H1 (cell line): ENCODE data around the gene CAMTA1. TPM values are rescaled to one million over a fixed set of nuclear protein-coding genes. Genes with fewer than 3 reads are reported as not detected.

Source experiments
- CTCF ChIA-PET: fragments of 300-600 bp; sonication (Branson Sonifier 250); formaldehyde crosslinking; loops from one replicate; lab custom pipeline; 2021; ENCODE audit not compliant: partially characterized antibody; lab: Charles Lee
- POLR2A ChIA-PET: fragments of 300-600 bp; sonication (Branson Sonifier 250); formaldehyde crosslinking; loops from one replicate; lab custom pipeline; 2021; ENCODE audit warnings: inconsistent platforms; ENCODE audit not compliant: partially characterized antibody; lab: Charles Lee
- DNase-seq, 2 experiments: peaks; one replicate each; pipeline versions ENCODE4 v3.0.0 to v3.0.0-alpha.2; 2010 to 2022; ENCODE audit warnings: low spot score in 2 of 2, low read depth in 1 of 2, mixed read lengths in 1 of 2
- FAIRE-seq: peaks from 2 replicates; lab custom pipeline; 2011; peaks lifted over from hg19 to GRCh38; lab: Jason Lieb, UNC
- H2AFZ ChIP-seq: 2 replicates; pipeline ENCODE4 v1.8.1; 2012; ENCODE audit warnings: low read length, inconsistent platforms
- H2AK5ac ChIP-seq: 2 replicates; pipeline ENCODE4 v1.6.1; 2013; ENCODE audit warnings: low read depth, low read length
- H2BK120ac ChIP-seq: replicated peaks from 2 replicates; pipeline ENCODE3; 2013; ENCODE audit warnings: low read depth, low read length, inconsistent platforms
- H2BK12ac ChIP-seq: 2 replicates; pipeline ENCODE4 v1.6.1; 2013; ENCODE audit warnings: low read depth, low read length
- H2BK15ac ChIP-seq: 2 replicates; pipeline ENCODE4 v1.6.1; 2013; ENCODE audit warnings: low read length
- H2BK20ac ChIP-seq: 2 replicates; pipeline ENCODE4 v1.6.1; 2013; ENCODE audit warnings: low read length
- H2BK5ac ChIP-seq: 2 replicates; pipeline ENCODE4 v1.6.1; 2013; ENCODE audit warnings: low read depth, low read length
- H3K14ac ChIP-seq: 2 replicates; pipeline ENCODE4 v1.6.1; 2013; ENCODE audit warnings: inconsistent platforms; ENCODE audit not compliant: insufficient read length
- H3K18ac ChIP-seq: 2 replicates; pipeline ENCODE4 v1.6.1; 2013; ENCODE audit warnings: low read length; ENCODE audit errors: extremely low read depth
- H3K23ac ChIP-seq: 2 replicates; pipeline ENCODE4 v1.6.1; 2013; ENCODE audit warnings: inconsistent platforms; ENCODE audit not compliant: insufficient read length
- H3K23me2 ChIP-seq: 2 replicates; pipeline ENCODE4 v1.6.1; 2013; ENCODE audit warnings: low read depth, low read length
- H3K27ac ChIP-seq: 2 replicates; pipeline ENCODE4 v1.6.1; 2011; ENCODE audit warnings: low read depth, low read length, inconsistent platforms
- H3K27me3 ChIP-seq, 4 experiments: replicated peaks in 1 of 4; 1 replicate in 1 of 4; 2 replicates in 3 of 4; pipeline versions ENCODE4 v1.6.1 to v1.8.1; 2011 to 2013; ENCODE audit warnings: low read length in 3 of 4, mild to moderate bottlenecking in 3 of 4, inconsistent platforms in 2 of 4, mixed read lengths in 2 of 4, moderate library complexity in 1 of 4; ENCODE audit not compliant: control insufficient read depth in 3 of 4, insufficient read depth in 3 of 4; ENCODE audit errors: extremely low read depth in 1 of 4
- H3K36me3 ChIP-seq, 4 experiments: 2 replicates each; pipeline versions ENCODE4 v1.6.1 to v1.8.1; 2011 to 2013; ENCODE audit warnings: mild to moderate bottlenecking in 4 of 4, low read length in 3 of 4, moderate library complexity in 2 of 4, control low read depth in 1 of 4, inconsistent platforms in 1 of 4; ENCODE audit not compliant: insufficient read depth in 4 of 4, control insufficient read depth in 2 of 4
- H3K4ac ChIP-seq: replicated peaks from 2 replicates; pipeline ENCODE3; 2013; ENCODE audit warnings: low read length, low read depth, mixed read lengths, inconsistent platforms; ENCODE audit not compliant: insufficient read length
- H3K4me1 ChIP-seq, 4 experiments: replicated peaks in 1 of 4; 1 replicate in 1 of 4; 2 replicates in 3 of 4; pipeline versions ENCODE4 v1.6.1 to v1.8.1; 2011 to 2013; ENCODE audit warnings: low read length in 3 of 4, inconsistent platforms in 2 of 4, mixed read lengths in 1 of 4; ENCODE audit not compliant: insufficient read depth in 4 of 4, control insufficient read depth in 3 of 4
- H3K4me2 ChIP-seq, 2 experiments: 2 replicates each; pipeline versions ENCODE4 v1.6.1 to v1.8.1; 2011 to 2013; ENCODE audit warnings: low read depth in 2 of 2, low read length in 2 of 2, control low read depth in 1 of 2, inconsistent platforms in 1 of 2, mild to moderate bottlenecking in 1 of 2; ENCODE audit not compliant: insufficient read depth in 1 of 2
- H3K4me3 ChIP-seq, 4 experiments: fragments of 200-600, 300-600 bp in 1 of 4; sonication (generic), shearing (Covaris generic), sonication (Bioruptor Twin) in 1 of 4; 2 replicates each; pipeline versions ENCODE4 v1.5.1 to v1.8.1; 2011 to 2016; ENCODE audit warnings: low read length in 4 of 4, low read depth in 3 of 4, control low read depth in 2 of 4, inconsistent platforms in 2 of 4, mild to moderate bottlenecking in 2 of 4, mixed read lengths in 1 of 4, moderate library complexity in 1 of 4; ENCODE audit not compliant: insufficient read depth in 2 of 4; ENCODE audit errors: extremely low read depth in 1 of 4
- H3K56ac ChIP-seq: replicated peaks from 2 replicates; pipeline ENCODE3; 2013; ENCODE audit warnings: low read depth, mild to moderate bottlenecking, mixed read lengths, low read length, inconsistent platforms; ENCODE audit not compliant: insufficient read length
- H3K79me1 ChIP-seq: 2 replicates; pipeline ENCODE4 v1.6.1; 2013; ENCODE audit warnings: low read depth, low read length, control low read depth
- H3K79me2 ChIP-seq, 2 experiments: 2 replicates each; pipeline versions ENCODE4 v1.6.1 to v1.8.1; 2012 to 2013; ENCODE audit warnings: low read length in 2 of 2, mild to moderate bottlenecking in 2 of 2, inconsistent platforms in 1 of 2; ENCODE audit not compliant: insufficient read depth in 2 of 2, control insufficient read depth in 1 of 2
- H3K9ac ChIP-seq, 4 experiments: replicated peaks in 1 of 4; 1 replicate in 1 of 4; 2 replicates in 3 of 4; pipeline versions ENCODE4 v1.6.1 to v1.8.1; 2011 to 2013; ENCODE audit warnings: low read depth in 3 of 4, low read length in 3 of 4, control low read depth in 2 of 4, mild to moderate bottlenecking in 2 of 4, moderate library complexity in 2 of 4, inconsistent platforms in 1 of 4; ENCODE audit errors: extremely low read depth in 1 of 4
- H3K9me3 ChIP-seq, 2 experiments: 2 replicates each; pipeline versions ENCODE4 v1.6.1 to v1.8.1; 2012 to 2013; ENCODE audit warnings: mild to moderate bottlenecking in 2 of 2, moderate library complexity in 2 of 2, control low read depth in 1 of 2, inconsistent platforms in 1 of 2, low read depth in 1 of 2, low read length in 1 of 2, mixed read lengths in 1 of 2; ENCODE audit not compliant: insufficient read depth in 2 of 2
- H4K20me1 ChIP-seq, 2 experiments: replicated peaks in 1 of 2; 2 replicates each; pipeline versions ENCODE3 to v1.8.1; 2011 to 2013; ENCODE audit warnings: inconsistent platforms in 2 of 2, low read length in 2 of 2, mild to moderate bottlenecking in 1 of 2; ENCODE audit not compliant: insufficient read depth in 2 of 2, control insufficient read depth in 1 of 2
- H4K5ac ChIP-seq: 2 replicates; pipeline ENCODE4 v1.6.1; 2013; ENCODE audit warnings: low read length, low read depth, mixed read lengths, inconsistent platforms; ENCODE audit not compliant: insufficient read length
- H4K8ac ChIP-seq: 2 replicates; pipeline ENCODE4 v1.8.0; 2013; ENCODE audit warnings: mild to moderate bottlenecking, moderate library complexity, low read length, inconsistent platforms; ENCODE audit not compliant: insufficient read depth; ENCODE audit errors: extremely low read depth
- H4K91ac ChIP-seq: replicated peaks from 2 replicates; pipeline ENCODE3; 2013; ENCODE audit warnings: low read length, mixed read lengths, inconsistent platforms; ENCODE audit not compliant: insufficient read length
- CHD1 ChIP-seq: IDR thresholded peaks from 2 replicates; pipeline ENCODE4 v1.6.1; 2012; ENCODE audit warnings: low read depth, low read length, improper control_type of control experiment
- WGBS, 2 experiments: shearing (Covaris generic) in 1 of 2; methylation state at CpG; one replicate each; pipeline versions ENCODE4 v1.1.6 to v1.1.7; 2013 to 2015; ENCODE audit warnings: low lambda C conversion rate in 2 of 2, mixed read lengths in 2 of 2, inconsistent platforms in 1 of 2, low coverage in 1 of 2, missing lambda C conversion rate in 1 of 2; ENCODE audit not compliant: insufficient replicate concordance in 2 of 2, insufficient coverage in 1 of 2, insufficient read length in 1 of 2; ENCODE audit errors: extremely low coverage in 1 of 2, missing lambda C conversion rate in 1 of 2; 5-methylcytosine and 5-hydroxymethylcytosine counted together
- polyA plus RNA-seq, 7 experiments: library from polyadenylated mRNA; depleted of rRNA in 3 of 7; stranded (reverse) in 5 of 7; unstranded in 2 of 7; fragments of >200 nt in 5 of 7; fragments of 200-250 nt in 2 of 7; gene quantifications; 1 replicate in 5 of 7; 2 replicates in 1 of 7; 4 replicates in 1 of 7; pipeline versions ENCODE4 v1.2.1 to v1.2.3, GENCODE V29; 2011 to 2013; ENCODE audit warnings: missing spikeins in 2 of 7, mixed read lengths in 2 of 7
- total RNA-seq: library from RNA; stranded (reverse); fragmentation: NEBNext Ultra II Directional; extraction: Animal tissue kit (Norgen Biotek cat#: 25700); gene quantifications from 2 replicates; pipeline ENCODE4 v1.2.1, GENCODE V29; 2021

Gene CAMTA1
- total and polyA plus RNA-seq, 2 of the 8 experiments (the other 6 are each of a cell fraction or from before 2014, with no cell fraction given): 65.0 to 119 TPM

GRCh38 chr1:7234471-7234755, 449.2 kb downstream of the CAMTA1 start:
- H3K4ac ChIP-seq: no peak overlapping the region
- no peak for TF ChIP-seq CHD1
- TF ChIP-seq, all 59 proteins: peak for 0
- H3K4me2 ChIP-seq: no peak overlapping the region
- H3K27me3 ChIP-seq: no peaks in the 10 kb centered on the region
- H4K5ac ChIP-seq: no peak overlapping the region
- ChIA-PET POLR2A (no interaction called here), CTCF (interaction anchor here (1.0 to 1.4 kb wide), 4 partner anchors 26 to 240 kb away, joined by 3 read pairs; no protein-coding TSS in a partner anchor)
- H2AK5ac ChIP-seq: no peak overlapping the region
- H4K8ac ChIP-seq: no peak overlapping the region
- DNase-seq (no peak), FAIRE-seq (no peak)
- no peaks in the 10 kb centered on the region for H3K23me2 ChIP-seq
- H3K23ac ChIP-seq: no peak overlapping the region
- H3K27ac ChIP-seq: no peak overlapping the region
- no peaks in the 10 kb centered on the region for H4K20me1 ChIP-seq
- no peak overlapping the region for H2BK20ac ChIP-seq
- no peaks in the 10 kb centered on the region for H3K79me1 ChIP-seq
- H3K18ac ChIP-seq: no peak overlapping the region
- H3K4me3 ChIP-seq: no peak overlapping the region
- H3K56ac ChIP-seq: no peak overlapping the region
- no peak overlapping the region for H2BK120ac ChIP-seq
- H2BK15ac ChIP-seq: no peak overlapping the region
- no peaks in the 10 kb centered on the region for H3K36me3 ChIP-seq
- H3K9me3 ChIP-seq: no peaks in the 10 kb centered on the region
- no peak overlapping the region for H4K91ac ChIP-seq
- no peak overlapping the region for H3K14ac ChIP-seq
- H2AFZ ChIP-seq: no peak overlapping the region
- no peak overlapping the region for H3K9ac ChIP-seq
- 87% methylated on average over 9 of the region's 9 CpGs; no CpG with 5 or more reads in 1 of the 2 experiments for WGBS, 2 experiments
- no peaks in the 10 kb centered on the region; a peak in 1 of 7 replicates for H3K4me1 ChIP-seq
- no peaks in the 10 kb centered on the region for H3K79me2 ChIP-seq
- H2BK12ac ChIP-seq: no peak overlapping the region
- no peak overlapping the region for H2BK5ac ChIP-seq
